HG02571 (cell line): ENCODE data around the gene ASF1A.

Source experiments
- ATAC-seq: cut with Tn5 transposase; IDR thresholded peaks from one replicate; pipeline ENCODE4 v1.9.1; 2021; ENCODE audit warnings: mild to moderate bottlenecking, moderate library complexity; ENCODE audit not compliant: unreplicated experiment

ASF1A gene

DNA sequence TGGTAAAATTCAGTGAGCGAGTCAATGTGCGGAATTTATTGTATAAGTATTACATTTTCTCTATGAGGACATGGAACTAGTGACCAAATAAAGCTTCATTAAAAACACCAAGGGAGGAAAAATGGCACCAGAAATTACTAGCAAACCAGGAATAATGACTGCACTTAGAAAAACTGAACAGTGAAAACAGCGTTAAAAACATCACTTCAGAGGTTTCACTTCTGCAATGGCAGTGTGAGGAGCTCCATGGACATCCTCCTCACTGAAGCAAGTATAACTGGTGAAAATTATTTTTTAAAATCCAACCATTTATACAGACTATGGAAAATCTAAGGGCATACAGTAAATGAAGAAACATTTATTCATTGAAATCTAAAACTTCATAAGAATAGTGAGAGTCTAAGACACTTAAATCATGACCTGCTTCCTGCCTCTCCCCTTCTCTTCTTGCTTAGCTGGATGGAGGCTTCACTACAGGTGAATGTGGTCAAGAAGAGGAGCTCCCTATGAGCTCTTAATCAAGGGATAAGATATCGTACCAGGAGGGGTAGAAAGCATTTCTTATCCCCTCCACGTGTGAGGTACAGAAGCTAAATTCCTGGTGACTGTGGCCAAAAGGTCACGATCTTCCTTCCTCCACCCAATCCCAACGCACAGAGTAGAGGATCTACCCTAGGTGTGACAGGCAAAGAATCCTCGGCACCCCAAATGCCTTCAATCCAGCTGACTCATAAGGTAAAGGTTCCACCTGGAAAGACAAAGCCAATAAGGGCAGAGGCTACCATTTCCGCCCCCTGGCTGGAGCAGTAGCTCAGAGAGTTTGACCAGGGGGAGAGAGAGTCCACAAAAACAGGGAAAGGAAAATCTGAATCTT lies 12.3 kb upstream of the ASF1A start:
- ATAC-seq = peak; percentile 85

DNA sequence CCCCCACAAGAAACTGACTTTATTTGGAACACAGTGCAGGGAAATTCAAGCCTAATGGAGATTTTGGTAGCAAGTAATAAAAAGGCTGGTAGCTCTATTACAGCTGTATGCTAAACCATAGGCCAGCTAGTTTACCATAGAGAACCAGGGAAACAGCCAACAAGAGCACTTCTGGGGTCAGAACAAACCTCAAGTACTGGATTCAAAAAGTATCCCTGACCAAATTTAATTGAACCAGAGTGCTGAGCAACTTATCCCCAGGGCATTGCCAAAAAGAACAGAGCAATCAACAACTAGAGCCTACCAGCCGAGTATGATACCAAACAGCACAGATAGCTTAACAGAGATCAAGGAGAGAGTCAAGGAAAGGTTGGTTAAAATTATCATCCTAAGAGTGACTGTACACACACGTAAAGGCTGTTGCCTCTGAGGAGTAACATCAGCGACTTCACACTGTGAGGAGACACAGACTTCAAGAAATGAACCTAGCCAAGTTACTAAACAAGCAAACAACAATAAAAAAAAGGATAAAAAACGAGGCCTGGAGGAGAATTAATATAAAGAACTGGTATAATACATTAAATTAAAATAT lies 11.5 kb upstream of the ASF1A start:
- no peak for ATAC-seq

DNA sequence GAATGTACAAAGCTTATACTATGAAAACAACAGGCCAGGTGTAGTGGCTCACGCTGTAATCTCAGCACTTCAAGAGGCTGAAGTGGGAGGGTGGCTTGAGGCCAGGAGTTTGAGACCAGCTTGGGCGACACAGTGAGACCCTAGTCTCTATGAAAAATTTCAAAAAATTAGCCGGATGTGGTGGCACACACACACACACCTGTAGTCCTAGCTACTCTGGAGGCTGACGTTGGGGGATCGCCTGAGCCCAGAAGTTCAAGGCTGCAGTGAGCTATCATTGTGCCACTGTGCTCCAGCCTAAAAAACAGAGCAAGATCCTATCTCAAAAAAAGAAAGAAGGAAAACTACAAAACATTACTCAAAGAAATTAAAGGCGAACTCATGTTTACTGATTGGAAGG lies 7.3 kb upstream of the ASF1A start:
- ATAC-seq = no peak

GRCh38 chr6:118889163-118889562 lies 4.8 kb upstream of the ASF1A start:
- ATAC-seq = no peak

DNA sequence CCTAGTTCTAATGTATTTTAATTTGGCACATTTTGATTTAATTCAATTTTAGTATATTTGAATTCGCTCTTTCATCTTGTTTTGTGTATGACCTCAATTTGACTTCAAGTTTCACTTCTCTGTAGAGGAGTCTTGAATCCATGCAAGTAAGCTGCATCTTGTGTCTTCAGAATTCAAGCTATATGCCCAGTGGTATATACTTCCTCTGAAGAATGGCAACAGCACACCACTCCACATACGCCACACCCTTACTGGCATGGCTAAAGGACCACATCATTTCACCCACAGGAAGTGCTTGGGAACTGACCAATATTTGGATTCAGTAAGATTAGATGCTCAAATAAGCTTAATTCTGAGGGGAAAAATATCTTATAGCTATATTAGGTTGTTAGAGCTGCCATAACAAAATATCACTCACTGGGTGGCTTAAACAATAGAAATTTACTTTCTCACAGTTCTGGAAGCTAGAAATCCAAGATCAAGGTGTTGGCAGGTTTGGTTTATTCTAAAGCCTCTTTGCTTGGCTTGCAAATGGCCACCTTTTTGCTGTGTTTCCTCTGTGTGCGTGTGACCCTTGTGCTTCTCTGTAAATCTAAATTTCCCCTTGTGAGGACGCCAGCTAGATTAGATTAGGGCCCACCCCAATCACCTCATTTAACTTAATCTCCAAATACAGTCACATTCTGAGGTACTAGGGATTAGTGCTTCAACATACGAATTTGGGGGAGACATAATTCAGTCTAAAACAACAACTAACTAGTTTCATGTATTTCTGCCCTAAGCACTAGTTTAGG lies 2.8 kb upstream of the ASF1A start:
- ATAC-seq = no peak

GRCh38 chr6:118892355-118892991 lies 1.5 kb upstream of the ASF1A start:
- no peak for ATAC-seq

DNA sequence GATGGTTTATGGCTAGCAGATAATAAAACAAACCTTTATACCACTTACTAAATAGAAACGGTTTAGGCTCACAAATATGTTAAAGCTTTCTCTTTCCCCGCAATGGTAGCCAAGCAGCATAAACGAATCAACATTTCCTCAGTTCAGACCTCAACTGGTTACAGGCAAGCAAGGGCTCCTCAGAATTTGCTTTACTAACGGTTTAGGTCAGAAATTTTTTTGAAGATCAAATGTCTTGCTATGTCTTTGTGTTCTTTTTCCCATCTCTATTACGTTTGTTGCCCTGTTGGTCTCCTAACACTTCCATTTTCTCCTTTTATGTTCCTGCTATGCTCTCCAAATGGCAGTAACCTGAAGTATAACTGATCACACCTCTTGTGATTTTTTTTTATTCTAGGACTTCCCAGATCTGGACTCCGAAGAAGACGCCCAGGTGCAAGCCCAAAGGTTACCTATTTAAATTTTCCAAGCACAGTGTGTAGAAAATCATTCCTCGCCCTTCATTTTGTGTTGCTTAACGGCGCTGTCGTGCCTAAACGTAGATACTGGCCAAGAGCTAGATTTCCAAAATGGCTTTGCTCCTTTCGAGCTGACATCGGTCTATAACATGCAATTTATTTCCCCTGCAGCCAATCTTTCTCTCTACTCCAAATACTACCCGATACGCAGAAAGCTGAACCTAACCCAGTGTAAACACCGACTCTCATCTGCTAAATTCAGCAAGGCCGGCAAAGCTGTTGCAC lies 717 bp upstream of the ASF1A start:
- peak; percentile 4 for ATAC-seq

DNA sequence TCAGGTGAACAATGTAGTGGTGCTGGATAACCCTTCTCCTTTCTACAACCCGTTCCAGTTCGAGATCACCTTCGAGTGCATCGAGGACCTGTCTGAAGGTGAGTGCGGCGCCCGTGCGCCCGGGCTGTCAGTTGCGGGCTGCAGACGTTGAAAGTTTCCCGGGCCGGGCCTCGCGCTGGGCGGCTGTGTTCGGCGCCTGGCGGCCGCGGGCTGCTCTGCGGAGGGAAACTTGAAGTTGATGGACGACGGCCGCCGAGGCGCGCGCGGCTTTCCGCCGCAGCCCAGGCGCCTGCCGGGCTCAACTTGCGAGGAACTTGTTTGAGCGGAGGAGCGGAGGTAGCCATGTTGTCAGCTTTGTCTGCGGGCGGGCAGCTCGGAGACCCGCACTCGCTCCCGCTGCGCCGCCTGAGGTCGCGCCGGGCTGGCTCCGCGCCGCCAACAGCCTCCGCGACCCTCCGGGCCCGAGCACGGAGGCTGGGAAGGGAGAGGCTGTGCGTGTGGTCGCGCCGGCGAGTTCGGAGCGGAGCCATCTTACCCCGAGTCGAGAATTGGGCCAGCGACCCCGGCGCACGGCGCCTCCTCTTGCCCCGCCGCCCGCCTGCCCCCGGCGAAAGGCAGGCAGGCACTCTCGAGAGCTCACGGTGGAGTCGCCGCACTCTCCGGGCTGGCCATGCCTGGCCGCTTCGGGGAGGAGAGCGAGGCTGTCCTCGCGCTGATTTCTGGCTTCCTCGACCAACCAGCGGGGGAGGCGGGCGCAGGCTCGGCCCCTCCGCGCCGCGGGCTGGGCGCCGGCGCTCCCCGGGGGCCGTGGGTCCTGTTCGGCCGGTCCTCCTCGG lies 691 bp downstream of the ASF1A start:
- peak; percentile 35 for ATAC-seq

DNA sequence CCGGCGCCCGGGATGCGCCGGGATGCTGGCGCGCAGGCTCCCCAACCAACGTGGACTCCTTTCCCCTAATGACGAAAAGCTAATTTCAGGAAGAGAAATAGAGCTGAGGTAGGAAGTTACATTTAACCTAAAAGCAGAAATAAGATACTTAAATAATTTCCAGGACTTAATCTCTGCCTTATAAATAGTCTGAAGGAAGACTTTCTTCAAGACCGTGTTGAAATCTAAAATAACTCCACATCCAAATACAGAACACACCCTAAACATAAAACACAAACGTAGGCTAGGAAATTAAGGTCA lies 1.3 kb downstream of the ASF1A start:
- no peak for ATAC-seq

DNA sequence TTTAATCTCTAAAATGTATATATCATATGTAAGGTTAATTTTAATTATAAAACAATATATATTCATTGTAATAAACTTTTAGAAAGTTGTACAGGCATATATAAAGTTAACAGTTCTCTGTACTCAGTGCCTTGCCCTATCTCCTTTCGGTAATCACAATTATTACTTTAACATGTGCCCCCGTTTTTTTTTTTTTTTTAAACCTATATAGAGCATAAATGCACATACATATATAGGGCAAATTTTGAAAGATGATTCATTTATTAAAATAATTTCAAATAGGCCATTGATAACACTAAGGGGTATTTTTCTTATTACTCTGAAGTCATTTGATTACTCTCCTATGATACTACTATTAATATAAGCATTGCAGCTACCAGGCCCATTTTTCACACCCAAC lies 1.9 kb downstream of the ASF1A start:
- no peak for ATAC-seq

- ATAC-seq = no peak
Measured at GRCh38 chr6:118896339-118897136, 2.6 kb downstream of the ASF1A start.

DNA sequence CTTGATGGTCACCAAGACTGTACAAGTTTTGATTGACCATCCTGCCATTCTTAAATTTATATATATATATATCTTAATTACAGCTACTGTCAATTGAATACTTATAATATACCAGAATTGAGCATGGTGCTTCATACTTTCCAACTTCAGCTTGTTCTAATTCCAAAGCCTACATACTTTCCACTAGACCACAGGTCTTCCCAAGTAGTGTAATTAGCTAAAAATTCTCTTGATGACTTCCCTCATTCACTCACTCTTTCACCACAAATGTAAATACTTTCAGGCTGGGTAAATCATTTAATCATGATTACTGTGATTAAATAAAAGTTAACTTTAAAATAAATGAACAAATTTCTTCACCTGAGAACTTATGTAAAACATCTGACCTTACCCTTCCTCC lies 3.4 kb downstream of the ASF1A start:
- ATAC-seq = no peak

DNA sequence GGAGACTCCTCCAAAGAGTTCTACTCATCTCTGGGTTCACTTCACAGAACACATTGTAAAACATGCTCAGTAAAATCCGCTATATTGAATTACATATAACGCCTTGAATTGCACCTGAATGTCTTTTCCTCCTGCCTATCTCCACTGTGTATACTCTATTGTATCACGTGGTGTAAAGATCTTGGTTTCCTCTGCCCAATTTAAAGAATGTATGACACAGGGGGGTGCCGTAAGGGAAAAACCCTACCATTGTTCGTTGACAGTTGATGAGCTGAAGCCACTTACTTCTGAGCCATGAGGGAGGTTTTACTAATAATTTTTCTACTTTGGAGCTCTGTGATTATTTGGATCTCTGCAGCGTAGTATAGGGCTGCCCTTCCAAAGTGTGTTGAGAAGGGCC lies 6.0 kb downstream of the ASF1A start:
- no peak for ATAC-seq

GRCh38 chr6:118902726-118903125 lies 8.8 kb downstream of the ASF1A start:
- no peak for ATAC-seq

- ATAC-seq = no peak
Measured at GRCh38 chr6:118903138-118903537, 9.2 kb downstream of the ASF1A start.

DNA sequence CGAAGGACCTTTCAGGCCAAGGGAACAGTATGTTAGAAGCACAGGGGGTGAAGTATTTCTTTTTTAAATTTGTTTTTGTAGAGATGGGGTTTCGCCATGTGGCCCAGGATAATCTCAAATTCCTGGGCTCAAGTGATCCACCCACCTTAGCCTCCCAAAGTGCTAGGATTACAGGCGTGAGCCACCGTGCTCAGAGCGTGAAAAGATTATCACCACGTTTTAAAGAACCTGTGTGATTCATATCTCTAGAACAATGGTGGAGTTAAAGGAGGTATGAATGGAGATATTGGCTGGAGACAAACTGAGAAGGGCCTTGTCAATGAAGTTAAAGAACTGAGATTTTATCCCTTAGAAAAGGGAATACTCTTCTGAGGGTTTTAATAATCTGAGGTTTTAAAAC lies 9.7 kb downstream of the ASF1A start:
- no peak for ATAC-seq

DNA sequence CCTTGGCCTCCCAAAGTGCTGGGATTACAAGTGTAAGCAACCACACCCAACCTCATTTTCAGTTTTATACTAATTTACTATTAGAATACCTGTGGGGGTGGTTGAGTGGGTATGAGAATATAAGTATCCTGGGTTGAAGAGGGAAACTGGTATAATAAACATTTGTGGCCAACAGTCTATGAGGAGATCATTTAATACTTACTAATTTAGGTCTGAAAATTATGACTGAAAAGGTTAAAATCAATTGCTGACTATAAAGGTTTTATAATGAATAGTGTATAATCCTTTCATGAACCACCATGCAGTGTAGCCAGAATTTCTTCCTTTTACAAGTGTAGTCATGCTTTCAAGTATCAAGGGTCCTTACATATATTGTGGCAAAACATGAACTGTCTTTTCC lies 11.1 kb downstream of the ASF1A start:
- no peak for ATAC-seq

DNA sequence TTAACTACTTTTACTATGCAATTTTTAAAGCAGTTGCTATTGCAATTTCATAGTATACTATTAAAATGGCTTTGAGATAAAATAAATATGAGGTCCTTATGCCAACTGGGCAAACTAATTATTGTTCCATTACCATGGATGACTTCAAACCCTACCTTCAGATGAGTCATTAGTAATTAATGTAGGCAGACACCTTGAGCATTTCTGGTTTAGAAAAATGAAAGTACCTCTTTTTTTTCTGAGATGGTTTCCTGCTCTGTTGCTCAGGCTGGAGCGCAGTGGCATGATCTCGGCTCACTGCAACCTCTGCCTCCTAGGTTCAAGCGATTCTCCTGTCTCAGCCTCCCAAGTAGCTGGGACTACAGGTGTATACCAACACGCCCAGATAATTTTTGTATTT lies 11.9 kb downstream of the ASF1A start:
- ATAC-seq = no peak

DNA sequence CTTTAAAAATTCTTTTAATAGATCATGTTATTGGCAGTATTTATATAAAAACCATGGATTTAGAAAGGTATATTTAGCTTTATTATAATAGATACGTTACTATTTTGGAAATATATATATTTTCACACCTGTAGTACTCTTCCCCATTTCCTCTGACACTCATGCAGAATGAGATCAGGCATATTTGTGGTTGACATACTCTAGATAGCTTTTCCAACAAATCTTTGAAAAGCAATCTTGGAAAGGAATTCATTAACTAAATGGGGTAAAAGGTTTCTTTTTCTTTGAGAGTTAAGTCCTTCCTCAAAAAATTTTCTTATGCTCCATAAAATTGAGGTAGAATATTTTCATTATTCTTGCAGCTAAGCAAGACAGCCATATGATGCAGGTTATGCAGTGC lies 14.5 kb downstream of the ASF1A start:
- no peak for ATAC-seq
